SK-N-SH (cell line): ENCODE measurements around the gene HLA-DQB2. TPM values are rescaled to one million over a fixed set of nuclear protein-coding genes. Genes with fewer than 3 reads are reported as not detected.

Experiments used
- CTCF ChIA-PET: fragments of 300-600, 350-600 bp; formaldehyde crosslinking; extraction: SDS; loops from one replicate; lab custom pipeline; 2021; lab: Yijun Ruan, JAX
- POLR2A ChIA-PET: fragments of 350-600 bp; sonication (Branson Sonifier 250); formaldehyde crosslinking; extraction: SDS; loops from one replicate; lab custom pipeline; 2020; ENCODE audit warnings: antibody characterized with exemption, inconsistent platforms; lab: Yijun Ruan, JAX
- DNase-seq: peaks from one replicate; pipeline ENCODE4 v3.0.0; 2012
- H2AFZ ChIP-seq: fragments of 200-600 bp; sonication (generic); 2 replicates; pipeline ENCODE4 v1.8.1; 2016; ENCODE audit warnings: antibody characterized with exemption, mild to moderate bottlenecking, low read depth
- H3F3A ChIP-seq: fragments of 200-600 bp; sonication (generic); replicated peaks from 2 replicates; pipeline ENCODE3; 2016; ENCODE audit warnings: antibody characterized with exemption, mild to moderate bottlenecking; ENCODE audit not compliant: insufficient read depth
- H3K27ac ChIP-seq, 2 experiments: fragments of 200-500 bp in 1 of 2; fragments of 200-600 bp in 1 of 2; sonication (Bioruptor generic) in 1 of 2; sonication (generic), shearing (Covaris generic) in 1 of 2; 2 replicates each; pipeline versions ENCODE4 v1.5.1 to v1.6.1; 2014 to 2016; ENCODE audit warnings: low read depth in 2 of 2, inconsistent platforms in 1 of 2, low read length in 1 of 2, mild to moderate bottlenecking in 1 of 2, mixed read lengths in 1 of 2
- H3K27me3 ChIP-seq: fragments of 200-600 bp; sonication (generic), shearing (Covaris generic); 2 replicates; pipeline ENCODE4 v1.6.1; 2016; ENCODE audit warnings: mixed run types; ENCODE audit not compliant: insufficient read depth
- H3K36me3 ChIP-seq, 2 experiments: fragments of 200-500 bp in 1 of 2; fragments of 200-600 bp in 1 of 2; sonication (Bioruptor generic) in 1 of 2; sonication (generic) in 1 of 2; replicated peaks in 1 of 2; 2 replicates each; pipeline versions ENCODE3 to v1.5.1; 2014 to 2016; ENCODE audit warnings: low read length in 1 of 2, mild to moderate bottlenecking in 1 of 2; ENCODE audit not compliant: insufficient read depth in 2 of 2, control insufficient read depth in 1 of 2
- H3K4me1 ChIP-seq, 2 experiments: fragments of 200-500 bp in 1 of 2; fragments of 200-600 bp in 1 of 2; sonication (Bioruptor generic) in 1 of 2; sonication (generic), shearing (Covaris generic) in 1 of 2; 2 replicates each; pipeline versions ENCODE4 v1.5.1 to v1.6.1; 2014 to 2016; ENCODE audit warnings: low read depth in 1 of 2, low read length in 1 of 2, mixed run types in 1 of 2; ENCODE audit not compliant: insufficient read depth in 2 of 2, control insufficient read depth in 1 of 2
- H3K4me2 ChIP-seq: fragments of 200-600 bp; sonication (generic), shearing (Covaris generic); 2 replicates; pipeline ENCODE4 v1.6.1; 2017; ENCODE audit warnings: mixed run types
- H3K4me3 ChIP-seq, 2 experiments: fragments of 200-500 bp in 1 of 2; fragments of 200-600 bp in 1 of 2; sonication (Bioruptor generic) in 1 of 2; sonication (generic), shearing (Covaris generic) in 1 of 2; 2 replicates each; pipeline versions ENCODE4 v1.5.1 to v1.8.1; 2014 to 2016; ENCODE audit warnings: low read depth in 2 of 2, inconsistent platforms in 1 of 2, low read length in 1 of 2, mild to moderate bottlenecking in 1 of 2, mixed read lengths in 1 of 2, moderate library complexity in 1 of 2
- H3K79me2 ChIP-seq: fragments of 200-600 bp; sonication (generic); 2 replicates; pipeline ENCODE4 v1.8.1; 2017; ENCODE audit warnings: mild to moderate bottlenecking; ENCODE audit not compliant: insufficient read depth
- H3K9ac ChIP-seq: fragments of 200-600 bp; sonication (generic); 2 replicates; pipeline ENCODE4 v1.6.1; 2017; ENCODE audit warnings: mixed run types
- H3K9me2 ChIP-seq: fragments of 200-600 bp; sonication (generic); 2 replicates; pipeline ENCODE4 v1.6.1; 2017; ENCODE audit warnings: mixed run types
- H3K9me3 ChIP-seq: fragments of 200-600 bp; sonication (generic); 2 replicates; pipeline ENCODE4 v1.6.1; 2017; ENCODE audit warnings: mixed run types, mild to moderate bottlenecking, moderate library complexity
- H4K20me1 ChIP-seq: fragments of 200-600 bp; sonication (generic); 2 replicates; pipeline ENCODE4 v1.6.1; 2017; ENCODE audit warnings: mild to moderate bottlenecking, mixed run types; ENCODE audit not compliant: insufficient read depth
- CHD2 ChIP-seq: fragments of 150-350 bp; IDR thresholded peaks from 2 replicates; pipeline ENCODE4 v1.6.1; 2018; ENCODE audit warnings: low read length; ENCODE audit not compliant: partially characterized antibody
- CTCF ChIP-seq: fragments of 200-600 bp; sonication (generic); IDR thresholded peaks from 2 replicates; pipeline ENCODE4 v1.6.1; 2017; ENCODE audit warnings: antibody characterized with exemption, mild to moderate bottlenecking, moderate library complexity
- ELF1 ChIP-seq: IDR thresholded peaks from 2 replicates; pipeline ENCODE4 v1.4.0; 2012
- EP300 ChIP-seq, 2 experiments: IDR thresholded peaks; 2 replicates each; pipeline versions ENCODE4 v1.4.0 to v1.6.1; 2012; ENCODE audit warnings: borderline replicate concordance in 1 of 2, low read depth in 1 of 2, low read length in 1 of 2
- EZH2phosphoT487 ChIP-seq: fragments of 200-600 bp; sonication (generic); IDR thresholded peaks from 2 replicates; pipeline ENCODE4 v1.6.1; 2017; ENCODE audit warnings: low read depth, mixed run types, mild to moderate bottlenecking, antibody characterized with exemption, moderate library complexity, borderline replicate concordance
- FOSL2 ChIP-seq: IDR thresholded peaks from 2 replicates; pipeline ENCODE4 v1.4.0; 2012; ENCODE audit warnings: low read depth, mild to moderate bottlenecking, moderate library complexity, borderline replicate concordance
- GABPA ChIP-seq: IDR thresholded peaks from 2 replicates; pipeline ENCODE4 v1.4.0; 2012; ENCODE audit warnings: low read depth, mild to moderate bottlenecking
- GATA2 ChIP-seq: sonication (generic); formaldehyde crosslinking; IDR thresholded peaks from 2 replicates; pipeline ENCODE4 v1.5.0; 2020; ENCODE audit warnings: mild to moderate bottlenecking, missing genetic modification reagents
- JUND ChIP-seq: IDR thresholded peaks from 2 replicates; pipeline ENCODE4 v1.4.0; 2012
- MAX ChIP-seq: IDR thresholded peaks from 2 replicates; pipeline ENCODE4 v1.4.0; 2012; ENCODE audit warnings: low read depth
- MEF2A ChIP-seq: IDR thresholded peaks from 2 replicates; pipeline ENCODE4 v1.4.0; 2012; ENCODE audit warnings: low read depth, borderline replicate concordance
- MXI1 ChIP-seq: IDR thresholded peaks from 2 replicates; pipeline ENCODE4 v1.6.1; 2012; ENCODE audit warnings: mild to moderate bottlenecking, low read depth, low read length, improper control_type of control experiment
- NFIC ChIP-seq: IDR thresholded peaks from 2 replicates; pipeline ENCODE4 v1.4.0; 2012; ENCODE audit warnings: borderline replicate concordance
- NRF1 ChIP-seq: IDR thresholded peaks from 2 replicates; pipeline ENCODE4 v1.6.1; 2012; ENCODE audit warnings: low read depth, mild to moderate bottlenecking, low read length
- POLR2AphosphoS5 ChIP-seq: IDR thresholded peaks from 2 replicates; pipeline ENCODE4 v1.6.1; 2012; ENCODE audit warnings: low read depth, low read length
- RCOR1 ChIP-seq: fragments of 150-350 bp; IDR thresholded peaks from 2 replicates; pipeline ENCODE4 v1.6.1; 2017; ENCODE audit warnings: antibody characterized with exemption, low read length
- RXRA ChIP-seq: IDR thresholded peaks from 2 replicates; pipeline ENCODE4 v1.4.0; 2012; ENCODE audit warnings: low read depth, mild to moderate bottlenecking, borderline replicate concordance
- SIN3A ChIP-seq: IDR thresholded peaks from 2 replicates; pipeline ENCODE4 v1.6.1; 2012; ENCODE audit warnings: low read depth, mild to moderate bottlenecking, low read length, moderate library complexity, borderline replicate concordance
- SMC3 ChIP-seq: IDR thresholded peaks from 2 replicates; pipeline ENCODE4 v1.6.1; 2012; ENCODE audit warnings: low read depth, low read length, improper control_type of control experiment
- TAF1 ChIP-seq: IDR thresholded peaks from 2 replicates; pipeline ENCODE4 v1.6.1; 2012; ENCODE audit warnings: low read depth, mild to moderate bottlenecking, low read length, moderate library complexity, borderline replicate concordance
- TCF12 ChIP-seq: IDR thresholded peaks from 2 replicates; pipeline ENCODE4 v1.4.0; 2012
- USF1 ChIP-seq: IDR thresholded peaks from 2 replicates; pipeline ENCODE4 v1.4.0; 2012; ENCODE audit warnings: low read depth, borderline replicate concordance
- USF2 ChIP-seq: fragments of 150-350 bp; IDR thresholded peaks from 2 replicates; pipeline ENCODE4 v1.6.1; 2017; ENCODE audit warnings: antibody characterized with exemption, low read length, low read depth, borderline replicate concordance
- YY1 ChIP-seq: IDR thresholded peaks from 2 replicates; pipeline ENCODE4 v1.4.0; 2012; ENCODE audit warnings: low read depth, mild to moderate bottlenecking
- WGBS: methylation state at CpG from one replicate; pipeline ENCODE4 v1.1.6; 2017; ENCODE audit warnings: low lambda C conversion rate; 5-methylcytosine and 5-hydroxymethylcytosine counted together
- polyA plus RNA-seq, 3 experiments: library from polyadenylated mRNA; depleted of rRNA; stranded (reverse); fragments of >200 nt; gene quantifications; 2 replicates each; pipeline ENCODE4 v1.2.3, GENCODE V29; 2012

The HLA-DQB2 gene
- polyA plus RNA-seq (2012; rRNA removed), result not detected in 2 replicates
- not detected in 2 replicates for polyA plus RNA-seq (2012; cell fraction: cytosol; rRNA removed)
- polyA plus RNA-seq (2012; cell fraction: nucleus; rRNA removed), result not detected in 2 replicates

GRCh38 chr6:32763421-32763820, at the start of gene HLA-DQB2:
HLA-DQB2 (minus strand) TSS chr6:32763532; CDS start chr6:32763470, 62 bp downstream.
- DNase-seq, result no peak
- Histone ChIP-seq H3K9me2 (no peaks in the 10 kb centered on the region), H3K4me3 (no peak within 1 kb of the TSS), H3K27me3 (peaks cover 41% of the 10 kb centered on the region; the same call in 1 of the 2 replicates), H3K27ac (no peak within 1 kb of the TSS), H4K20me1 (no peaks in the 10 kb centered on the region), H3K79me2 (no peaks in the 10 kb centered on the region), H3K4me2 (no peak within 1 kb of the TSS), H2AFZ (no peak within 1 kb of the TSS), H3K9ac (no peak within 1 kb of the TSS), H3F3A (no peaks in the 10 kb centered on the region), H3K4me1 (no peaks in the 10 kb centered on the region), H3K9me3 (no peaks in the 10 kb centered on the region), H3K36me3 (no peaks in the 10 kb centered on the region)
- 4% methylated on average over 4 of the region's 4 CpGs for WGBS
- TF ChIP-seq USF1 (no peak), CTCF (no peak), RCOR1 (no peak), EP300 (IDR thresholded peaks at IDR 0.05; ENCODE audit: borderline replicate concordance in 1 of 2, low read depth in 1 of 2, low read length in 1 of 2) (no peak), SMC3 (no peak), YY1 (no peak), NRF1 (no peak), ELF1 (no peak)
- POLR2A ChIA-PET, result no interaction called here
- CTCF ChIA-PET, result no interaction called here

- CTCF ChIA-PET, result interaction anchor here (0.7 to 1.7 kb wide), 2 partner anchors 59 to 459 kb away, joined by 3 to 5 read pairs; no protein-coding TSS in a partner anchor
- Histone ChIP-seq H3K36me3 (no peaks in the 10 kb centered on the region), H3K27me3 (peaks cover 34% of the 10 kb centered on the region)
These were observed 45.8 kb upstream of the HLA-DQB2 start for GRCh38 chr6:32809171-32809570.

More at GRCh38 chr6:32809171-32809570, 45.8 kb upstream of the HLA-DQB2 start:
- Histone ChIP-seq H2AFZ (no peak overlapping the region), H3K4me3 (no peak overlapping the region), H3K27ac (no peak overlapping the region), H3K4me2 (no peak overlapping the region), H3K4me1 (no peaks in the 10 kb centered on the region), H3K9ac (no peak overlapping the region), H4K20me1 (no peaks in the 10 kb centered on the region), H3K79me2 (no peaks in the 10 kb centered on the region), H3K9me2 (no peaks in the 10 kb centered on the region), H3F3A (no peaks in the 10 kb centered on the region), H3K9me3 (no peaks in the 10 kb centered on the region)
- no peak for DNase-seq
- POLR2A ChIA-PET, result no interaction called here
- WGBS, result 11% methylated on average over 1 of the region's 1 CpG
- no peak for TF ChIP-seq MEF2A
- TF ChIP-seq MXI1, result no peak
- TF ChIP-seq RXRA, result no peak
- no peak for TF ChIP-seq POLR2AphosphoS5
- TF ChIP-seq USF2, result no peak
- TF ChIP-seq EZH2phosphoT487, result no peak
- no peak for TF ChIP-seq NFIC
- TF ChIP-seq TCF12, result no peak
- TF ChIP-seq GATA2, result no peak
- no peak for TF ChIP-seq FOSL2
- no peak for TF ChIP-seq JUND
- no peak for TF ChIP-seq EP300 (IDR thresholded peaks at IDR 0.05; ENCODE audit: borderline replicate concordance in 1 of 2, low read depth in 1 of 2, low read length in 1 of 2)
- TF ChIP-seq CTCF, result no peak
- no peak for TF ChIP-seq ELF1
- no peak for TF ChIP-seq CHD2
- TF ChIP-seq MAX, result no peak
- no peak for TF ChIP-seq GABPA
- TF ChIP-seq RCOR1, result no peak
- TF ChIP-seq TAF1, result no peak
- no peak for TF ChIP-seq SIN3A
